GM12864 (cell line): Measurements from ENCODE around the gene TET3.

Experiments used
- DNase-seq: peaks from one replicate; pipeline ENCODE4 v3.0.0-alpha.2; 2011; ENCODE audit warnings: low read depth
- H3K4me3 ChIP-seq: 2 replicates; pipeline ENCODE4 v1.5.1; 2011; ENCODE audit warnings: mild to moderate bottlenecking, low read depth, low read length, control low read depth
- TF ChIP-seq, protein P1 (sequence below): IDR thresholded peaks from 2 replicates; pipeline ENCODE4 v1.5.1; 2011; ENCODE audit warnings: low read depth, mild to moderate bottlenecking, moderate library complexity, low read length, control low read depth, inconsistent platforms; ENCODE audit errors: missing control alignments

TET3 gene

DNA sequence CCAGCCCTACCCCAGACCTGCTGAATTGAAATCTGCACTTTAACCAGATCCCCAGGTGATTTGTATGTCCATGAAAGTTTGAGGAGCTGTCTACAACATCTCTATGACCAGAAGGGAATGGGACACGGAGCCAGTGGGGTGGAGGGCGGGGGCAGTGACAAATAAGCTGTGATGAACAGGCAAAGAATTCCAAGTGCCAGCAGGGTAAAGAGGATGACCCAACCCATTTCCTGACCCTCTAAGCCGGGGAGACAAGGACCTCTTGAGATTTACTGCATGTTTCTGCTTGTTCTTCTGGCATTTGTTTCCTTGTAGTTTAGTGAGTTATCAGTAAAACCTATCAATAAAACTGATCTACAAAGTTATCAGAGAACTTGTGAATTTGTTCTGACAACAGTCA, 8.7 kb downstream of the TET3 start:
- no peak overlapping the region for H3K4me3 ChIP-seq
- no peak for DNase-seq
- TF ChIP-seq, protein P1, sequence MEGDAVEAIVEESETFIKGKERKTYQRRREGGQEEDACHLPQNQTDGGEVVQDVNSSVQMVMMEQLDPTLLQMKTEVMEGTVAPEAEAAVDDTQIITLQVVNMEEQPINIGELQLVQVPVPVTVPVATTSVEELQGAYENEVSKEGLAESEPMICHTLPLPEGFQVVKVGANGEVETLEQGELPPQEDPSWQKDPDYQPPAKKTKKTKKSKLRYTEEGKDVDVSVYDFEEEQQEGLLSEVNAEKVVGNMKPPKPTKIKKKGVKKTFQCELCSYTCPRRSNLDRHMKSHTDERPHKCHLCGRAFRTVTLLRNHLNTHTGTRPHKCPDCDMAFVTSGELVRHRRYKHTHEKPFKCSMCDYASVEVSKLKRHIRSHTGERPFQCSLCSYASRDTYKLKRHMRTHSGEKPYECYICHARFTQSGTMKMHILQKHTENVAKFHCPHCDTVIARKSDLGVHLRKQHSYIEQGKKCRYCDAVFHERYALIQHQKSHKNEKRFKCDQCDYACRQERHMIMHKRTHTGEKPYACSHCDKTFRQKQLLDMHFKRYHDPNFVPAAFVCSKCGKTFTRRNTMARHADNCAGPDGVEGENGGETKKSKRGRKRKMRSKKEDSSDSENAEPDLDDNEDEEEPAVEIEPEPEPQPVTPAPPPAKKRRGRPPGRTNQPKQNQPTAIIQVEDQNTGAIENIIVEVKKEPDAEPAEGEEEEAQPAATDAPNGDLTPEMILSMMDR: no peak

DNA sequence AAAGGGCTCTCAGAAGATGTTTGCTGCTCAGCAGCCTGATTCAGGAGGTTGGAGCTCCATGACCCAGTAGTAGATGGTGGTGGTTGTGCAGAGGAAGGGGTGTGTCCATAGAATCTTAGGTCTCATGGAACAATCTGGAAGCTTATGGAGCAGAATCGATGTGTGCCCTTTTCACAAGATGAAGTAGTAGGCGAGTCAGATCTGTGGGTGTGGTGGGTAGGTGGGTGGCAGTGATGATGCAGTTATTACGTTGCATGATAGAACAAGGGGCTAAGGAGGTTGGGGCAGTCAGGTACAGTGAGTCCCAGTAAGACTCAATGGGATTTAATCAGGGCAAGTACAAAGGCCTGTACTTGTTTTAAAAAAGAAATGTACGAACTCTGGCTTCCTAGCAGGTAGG, 9.1 kb downstream of the TET3 start:
- TF ChIP-seq, protein P1: no peak
- DNase-seq: no peak

DNA sequence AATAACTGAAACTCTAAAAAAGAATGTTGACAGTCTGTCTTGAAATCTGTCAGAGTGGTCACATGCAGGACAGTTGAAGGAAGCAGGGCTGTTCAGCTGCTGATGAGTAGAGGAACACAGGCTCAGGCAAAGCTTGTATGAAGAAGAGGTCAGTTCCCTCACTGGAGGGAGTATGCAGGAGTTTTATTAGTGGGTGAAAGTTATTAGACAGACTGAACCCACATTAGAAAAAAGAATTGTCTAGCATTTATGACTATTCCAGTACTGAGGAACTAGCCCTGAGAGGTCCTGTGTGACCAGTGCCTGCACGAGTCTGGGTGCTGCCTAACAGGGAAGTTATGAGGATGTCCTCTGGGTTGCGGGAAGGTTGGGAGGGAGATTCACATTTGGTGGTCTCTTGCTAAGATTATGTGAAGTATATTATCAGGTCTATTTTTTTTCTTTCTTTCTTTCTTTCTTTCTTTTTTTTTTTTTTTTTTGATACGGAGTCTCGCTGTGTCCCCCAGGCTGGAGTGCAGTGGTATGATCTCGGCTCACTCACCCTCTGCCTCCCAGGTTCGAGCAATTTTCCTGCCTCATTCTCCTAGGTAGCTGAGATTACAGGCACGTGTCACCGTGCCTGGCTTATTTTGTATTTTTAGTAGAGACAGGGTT, 9.6 kb downstream of the TET3 start:
- H3K4me3 ChIP-seq: no peak overlapping the region
- TF ChIP-seq, protein P1: no peak
- no peak for DNase-seq

More for the DNA sequence above, 9.1 kb downstream of the TET3 start:
- H3K4me3 ChIP-seq: no peak overlapping the region

DNA sequence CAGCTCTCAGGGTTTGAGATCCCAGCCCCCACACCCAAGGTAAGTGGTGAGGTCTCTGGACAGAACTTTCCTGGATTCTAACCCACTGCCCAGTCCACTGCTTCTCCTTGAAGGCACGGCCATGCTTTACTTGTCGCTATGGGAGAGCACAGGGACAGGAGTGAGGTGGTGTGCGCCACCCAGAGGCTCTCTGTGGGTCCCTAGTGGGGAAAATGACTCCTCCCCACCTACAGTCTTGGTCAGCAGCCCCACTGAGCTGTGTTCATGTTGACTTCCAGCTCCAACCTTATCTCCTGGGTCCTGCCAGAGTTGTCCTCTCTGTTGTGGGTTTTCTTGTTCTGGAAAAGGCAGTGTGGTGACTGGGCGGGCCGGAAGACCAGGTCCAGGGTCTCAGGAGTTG, 11.1 kb downstream of the TET3 start:
- TF ChIP-seq, protein P1: peak; percentile 63
- no peak overlapping the region for H3K4me3 ChIP-seq
- no peak for DNase-seq

DNA sequence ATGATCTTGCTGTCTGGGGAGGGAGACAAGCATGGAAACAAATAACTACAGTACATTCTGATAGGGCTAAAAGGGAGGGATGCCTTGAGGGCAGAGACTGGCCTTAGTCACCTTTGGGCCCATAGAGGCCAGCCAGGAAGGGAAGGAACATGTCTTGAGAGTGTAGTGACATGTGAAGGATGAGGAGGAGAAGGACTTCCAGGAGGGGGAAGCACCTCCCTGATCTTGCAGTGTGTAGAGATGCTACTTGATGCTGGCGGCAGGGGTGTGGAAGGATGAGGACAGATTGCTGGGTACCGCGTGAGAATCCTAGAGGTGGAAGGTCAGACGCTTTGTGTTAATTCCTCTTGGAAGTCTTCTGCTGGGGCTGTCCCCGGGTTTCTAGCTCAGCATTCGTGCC, 13.1 kb downstream of the TET3 start:
- TF ChIP-seq, protein P1: no peak
- no peak overlapping the region for H3K4me3 ChIP-seq
- no peak for DNase-seq

DNA sequence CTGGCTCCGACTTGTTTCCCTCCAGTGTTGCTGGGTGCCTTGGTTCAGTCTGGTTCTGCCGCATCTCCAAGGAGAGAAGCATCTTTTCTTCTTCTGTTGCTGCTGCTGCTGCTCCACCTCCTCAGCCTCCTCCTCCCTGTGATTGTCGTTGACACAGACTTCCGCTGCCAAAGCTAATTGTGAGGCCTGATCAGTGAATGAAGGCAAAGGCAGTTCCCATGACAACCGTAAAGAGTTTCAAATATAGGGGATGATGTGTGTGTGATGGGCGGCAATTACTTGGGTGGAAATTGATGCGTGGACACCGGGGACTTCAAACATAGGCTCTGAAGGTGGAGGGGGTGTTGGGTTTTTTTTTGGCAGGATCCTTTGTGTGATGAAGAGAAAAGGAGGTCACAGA, 13.7 kb downstream of the TET3 start:
- H3K4me3 ChIP-seq: no peak overlapping the region
- no peak for DNase-seq
- TF ChIP-seq, protein P1: no peak

DNA sequence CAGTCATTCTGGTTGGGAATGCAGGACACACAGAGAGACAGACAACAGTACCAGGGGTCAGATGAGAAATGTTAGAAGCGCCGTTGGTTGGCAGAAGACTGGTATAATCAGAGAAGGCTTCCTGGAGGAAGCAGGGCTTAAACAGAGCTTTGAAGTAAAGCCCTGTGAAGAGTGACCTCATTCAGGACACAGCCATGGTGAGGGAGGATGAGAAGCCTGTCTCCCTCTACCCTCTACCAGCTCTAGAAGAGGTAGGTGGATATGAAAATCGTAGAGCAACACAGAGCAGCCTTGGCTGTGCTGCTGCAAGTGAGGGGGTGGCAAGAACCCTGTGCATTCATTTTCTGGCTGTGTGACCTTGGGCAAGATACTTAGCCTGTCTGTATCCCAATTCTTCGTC, 14.2 kb downstream of the TET3 start:
- H3K4me3 ChIP-seq: no peak overlapping the region
- TF ChIP-seq, protein P1: no peak
- DNase-seq: no peak
